HL-60/S4 treated with retinoic acid at 250 ng/mL for 4 days and 3 days (cell line): ENCODE results near the gene HEATR9.

Source experiments
- in situ Hi-C: fragments of 300-500 bp; cut with MboI; formaldehyde crosslinking; loops from 2 replicates; pipeline ENCODE4 v1.7.0; 2022; ENCODE audit warnings: low sequenced_read_pairs

Gene HEATR9

DNA sequence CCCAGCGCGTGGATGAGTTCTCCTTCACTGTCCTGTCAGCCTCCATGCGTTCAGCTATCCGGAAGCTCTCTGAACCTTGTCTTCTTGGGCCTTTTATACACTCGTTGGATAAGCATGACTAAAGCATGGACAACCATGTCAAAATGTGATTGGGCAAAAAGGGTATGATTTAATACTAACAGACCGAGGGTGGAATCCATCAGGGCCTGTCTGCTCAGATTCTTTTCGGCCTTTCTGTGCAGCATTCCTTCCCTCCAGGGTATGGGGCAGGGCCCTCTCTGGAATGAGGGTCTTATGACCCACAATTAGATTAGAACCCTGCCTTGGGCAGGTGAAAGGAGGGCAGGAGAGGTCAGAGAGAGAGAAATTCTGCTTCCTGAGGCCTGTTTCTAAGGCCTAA is 25.5 kb upstream of the HEATR9 start:
- in situ Hi-C loops = no loop called here

DNA sequence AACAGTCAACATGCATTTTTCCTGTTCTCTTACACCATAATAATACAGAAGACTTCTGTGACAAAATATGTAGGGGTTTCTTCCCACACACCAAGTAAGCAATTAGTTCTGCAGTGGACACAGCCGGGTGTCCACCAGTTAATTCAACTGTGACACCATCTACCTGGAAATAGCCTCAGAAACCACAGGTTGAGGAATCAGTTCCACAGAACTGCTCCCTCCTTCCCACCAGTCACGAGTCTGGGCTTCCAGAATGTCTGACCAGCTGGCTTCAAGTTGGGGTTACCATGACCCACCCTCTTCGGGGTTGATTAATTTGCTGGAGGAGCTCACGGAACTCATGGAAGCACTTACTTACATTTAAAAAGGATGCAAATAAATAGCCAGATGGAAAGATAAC is 25.1 kb upstream of the HEATR9 start:
- in situ Hi-C loops = no loop called here

DNA sequence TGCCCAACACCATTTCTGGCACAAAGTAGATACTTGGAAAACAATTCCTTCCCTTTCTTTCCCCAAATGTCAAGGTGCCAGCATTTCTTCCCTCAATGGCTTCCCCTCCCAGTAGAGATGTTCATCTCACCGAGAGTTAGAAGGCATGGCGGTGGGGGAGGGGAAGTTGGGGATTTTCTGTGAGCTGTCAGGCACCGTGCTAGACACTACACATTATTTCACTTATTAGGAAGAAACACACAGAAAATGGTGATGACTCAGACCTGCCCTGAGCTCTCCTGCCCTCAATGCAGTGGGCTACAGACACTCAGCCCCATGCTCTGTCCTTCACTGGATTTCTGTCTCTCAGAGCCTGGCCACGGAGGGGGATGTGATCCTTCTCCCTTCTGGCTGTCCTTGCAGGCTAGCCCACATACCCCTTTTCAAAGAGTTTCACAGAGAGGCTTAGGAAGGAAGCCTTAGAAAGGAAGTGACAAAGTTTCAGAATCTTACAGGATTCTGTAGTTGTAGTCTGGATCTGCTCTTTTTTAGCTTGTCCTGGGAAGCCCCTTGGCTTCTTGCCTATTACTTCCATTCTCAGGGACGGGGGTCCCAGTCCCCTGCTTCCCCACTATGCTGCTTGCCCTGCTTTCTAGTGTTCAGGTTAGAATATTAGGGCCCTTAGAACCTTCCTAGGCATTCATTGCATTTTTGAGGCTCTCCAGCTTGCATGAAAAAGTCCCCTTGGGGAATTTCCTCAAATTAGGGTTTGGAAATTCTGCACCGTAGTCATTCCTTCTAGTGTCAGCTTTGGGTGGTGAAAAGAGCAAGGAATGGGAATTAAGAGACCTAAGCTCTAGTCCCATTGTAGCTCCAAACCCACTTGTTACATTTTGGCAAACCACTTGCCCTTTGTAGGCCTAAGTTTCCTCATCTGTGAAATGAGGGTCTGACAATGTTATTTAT is 23.7 kb upstream of the HEATR9 start:
- in situ Hi-C loops = no loop called here

DNA sequence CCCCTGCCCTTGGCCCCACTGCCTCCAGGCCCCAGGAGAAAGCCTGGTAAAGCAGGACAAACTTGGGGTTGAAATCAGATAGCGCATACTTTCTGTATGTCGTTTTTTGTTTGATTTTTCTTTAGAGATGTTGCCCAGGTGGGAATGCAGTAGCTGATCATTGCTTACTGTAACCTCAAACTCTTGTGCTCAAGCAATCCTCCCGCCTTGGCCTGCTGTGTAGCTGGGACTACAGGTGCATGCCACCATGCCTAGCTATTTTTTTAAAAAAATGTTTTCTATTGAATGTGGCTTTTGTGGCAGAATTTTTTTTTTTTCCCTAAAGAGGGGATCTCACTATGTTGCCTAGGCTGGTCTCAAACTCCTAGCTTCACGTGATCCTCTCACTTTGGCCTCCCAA is 22.6 kb upstream of the HEATR9 start:
- in situ Hi-C loops = no loop called here

DNA sequence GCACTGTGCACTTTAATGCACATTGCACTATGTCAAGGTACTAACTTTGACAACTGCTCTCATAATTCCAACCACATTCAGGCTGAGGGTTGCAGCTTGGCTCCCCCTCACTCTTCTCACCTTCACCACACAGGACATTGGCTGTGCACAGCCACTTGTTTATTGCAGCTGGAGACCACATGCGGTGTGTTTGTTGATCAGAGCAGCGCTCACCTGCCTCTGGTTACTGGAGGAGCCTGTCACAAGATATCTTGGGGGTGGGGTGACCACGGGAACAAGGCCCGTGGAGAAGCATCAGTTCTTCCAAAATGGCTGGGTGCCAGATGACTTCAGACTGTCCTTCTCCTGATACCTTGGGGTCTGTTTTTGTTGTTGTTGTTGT is 22.1 kb upstream of the HEATR9 start:
- in situ Hi-C loops = no loop called here

DNA sequence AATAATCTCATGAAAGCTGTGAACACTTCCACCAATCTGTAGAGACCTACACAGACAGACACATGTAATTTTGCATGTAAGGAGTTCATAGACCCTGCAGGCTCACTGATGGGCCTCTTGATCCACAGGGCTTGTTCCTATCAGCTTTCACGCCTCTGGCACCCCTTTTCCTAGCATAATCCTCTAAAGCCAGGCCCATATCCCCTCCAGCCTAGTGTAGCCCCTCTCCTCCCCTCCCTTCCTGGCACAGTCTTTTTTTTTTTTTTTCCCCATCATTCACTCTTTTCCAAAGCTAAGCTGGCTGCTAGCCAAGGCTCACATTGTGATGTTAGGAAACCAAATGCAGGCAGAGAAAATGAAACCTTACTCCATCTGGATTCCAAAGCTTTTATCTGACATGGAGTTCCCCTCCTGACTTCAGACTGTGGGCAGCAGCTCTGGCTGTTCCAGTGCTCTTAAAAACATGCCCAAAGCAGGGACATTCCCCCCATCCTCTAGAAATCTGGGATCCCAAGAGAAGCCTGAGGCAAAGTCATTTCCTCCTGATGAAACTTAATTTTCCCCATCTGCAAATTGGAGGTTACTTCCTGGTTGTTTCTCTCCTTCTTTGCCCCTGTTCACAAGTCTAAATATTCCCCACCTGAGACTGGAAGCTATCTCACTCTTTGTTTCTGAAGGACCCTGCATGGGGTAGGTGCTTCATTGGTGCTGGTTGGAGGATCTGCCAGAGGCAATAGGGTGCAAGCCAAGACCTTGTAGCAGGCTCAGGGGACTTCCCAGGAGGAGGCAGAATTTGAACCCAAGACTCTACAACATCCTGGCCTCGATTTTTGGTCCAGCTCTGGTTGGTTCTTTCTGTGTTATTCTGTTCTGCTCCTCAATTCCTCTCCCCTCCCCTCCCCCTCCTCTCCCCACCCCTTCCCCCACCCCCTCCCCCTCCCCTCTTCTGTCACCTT is 21.4 kb upstream of the HEATR9 start:
- in situ Hi-C loops = loop anchor here (10.0 kb wide), 1 partner anchor 45 kb away; the partner anchor contains the start of gene RDM1

DNA sequence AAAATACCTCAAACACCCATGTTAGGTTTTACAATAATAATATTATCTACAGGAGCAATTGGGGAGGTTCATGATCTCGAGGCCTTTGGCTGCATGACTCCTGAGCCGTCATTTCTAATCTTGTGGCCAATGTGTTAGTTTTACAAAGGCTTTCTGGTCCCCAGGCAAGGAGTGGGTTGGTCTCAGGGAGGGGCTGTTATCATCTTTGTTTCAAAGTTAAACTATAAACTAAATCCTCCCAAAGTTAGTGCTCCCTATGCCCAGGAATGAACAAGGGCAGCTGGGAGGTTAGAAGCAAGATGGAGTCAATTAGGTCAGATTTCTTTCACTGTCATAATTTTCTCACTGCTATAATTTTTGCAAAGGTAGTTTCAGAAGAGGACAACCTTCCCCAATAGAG is 20.6 kb upstream of the HEATR9 start:
- in situ Hi-C loops = loop anchor here (10.0 kb wide), 1 partner anchor 46 kb away; the partner anchor contains the start of gene RDM1

DNA sequence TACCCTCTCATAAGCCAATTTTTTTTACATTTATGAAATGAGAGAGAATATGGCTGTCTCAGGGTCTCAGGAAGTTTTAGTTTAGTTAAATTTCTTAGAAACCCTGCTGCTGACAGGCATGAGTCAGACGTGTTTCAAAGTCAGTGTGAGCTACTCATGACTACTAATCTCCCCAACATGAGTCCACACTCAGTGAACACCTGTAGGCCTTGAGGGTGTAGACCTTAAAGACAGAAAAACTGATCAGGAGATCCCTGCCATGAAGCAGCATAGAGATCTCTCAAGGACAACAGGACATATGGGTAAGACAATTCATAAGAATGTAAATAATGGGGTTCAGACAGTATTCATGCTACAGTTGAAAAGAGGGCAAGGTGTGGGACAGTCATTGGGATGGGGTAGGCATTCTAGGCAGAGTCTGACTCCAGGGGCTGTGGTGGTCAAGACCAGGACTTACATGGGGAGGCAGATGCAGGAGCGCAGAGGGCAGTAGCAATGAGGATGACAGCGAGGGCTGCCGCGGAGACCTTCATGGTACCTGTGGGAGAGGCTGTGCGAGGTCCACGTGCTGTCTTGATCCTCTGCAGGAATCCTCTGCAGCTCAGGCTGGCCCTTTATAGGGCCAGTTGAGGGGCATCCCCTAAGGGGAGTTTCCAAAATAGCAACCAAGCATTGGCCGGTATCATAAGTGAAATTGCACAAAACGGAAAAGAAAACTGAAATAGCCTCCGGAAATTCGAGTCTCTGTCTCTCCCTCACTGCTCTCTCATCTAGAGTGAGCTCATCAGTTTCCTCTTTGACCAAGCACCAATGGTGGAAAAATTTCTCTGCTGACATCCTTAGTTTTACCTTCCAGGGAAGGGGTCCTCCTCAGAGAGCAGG is 11.3 kb upstream of the HEATR9 start, which contains the start of gene CCL5:
CCL5 (minus strand) TSS at position 588 of the 882 bp plus-strand sequence.
- in situ Hi-C loops = loop anchor here (10.0 kb wide), 1 partner anchor 55 kb away; the partner anchor contains the start of gene RDM1

DNA sequence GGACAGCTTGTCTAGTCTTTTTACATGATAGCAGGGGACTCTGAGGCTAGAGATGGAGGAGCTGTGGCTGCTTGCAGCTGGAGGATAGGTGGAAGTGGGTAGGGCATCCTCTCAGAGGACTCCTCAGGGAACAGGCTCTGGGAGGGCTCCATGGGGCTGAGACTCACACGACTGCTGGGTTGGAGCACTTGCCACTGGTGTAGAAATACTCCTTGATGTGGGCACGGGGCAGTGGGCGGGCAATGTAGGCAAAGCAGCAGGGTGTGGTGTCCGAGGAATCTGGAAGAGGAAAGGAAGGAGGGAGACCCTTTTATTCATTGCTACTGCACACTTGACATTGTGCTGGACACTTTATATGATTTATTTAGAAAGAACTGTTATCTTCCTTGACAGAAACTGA is 9.7 kb upstream of the HEATR9 start:
- in situ Hi-C loops = no loop called here

DNA sequence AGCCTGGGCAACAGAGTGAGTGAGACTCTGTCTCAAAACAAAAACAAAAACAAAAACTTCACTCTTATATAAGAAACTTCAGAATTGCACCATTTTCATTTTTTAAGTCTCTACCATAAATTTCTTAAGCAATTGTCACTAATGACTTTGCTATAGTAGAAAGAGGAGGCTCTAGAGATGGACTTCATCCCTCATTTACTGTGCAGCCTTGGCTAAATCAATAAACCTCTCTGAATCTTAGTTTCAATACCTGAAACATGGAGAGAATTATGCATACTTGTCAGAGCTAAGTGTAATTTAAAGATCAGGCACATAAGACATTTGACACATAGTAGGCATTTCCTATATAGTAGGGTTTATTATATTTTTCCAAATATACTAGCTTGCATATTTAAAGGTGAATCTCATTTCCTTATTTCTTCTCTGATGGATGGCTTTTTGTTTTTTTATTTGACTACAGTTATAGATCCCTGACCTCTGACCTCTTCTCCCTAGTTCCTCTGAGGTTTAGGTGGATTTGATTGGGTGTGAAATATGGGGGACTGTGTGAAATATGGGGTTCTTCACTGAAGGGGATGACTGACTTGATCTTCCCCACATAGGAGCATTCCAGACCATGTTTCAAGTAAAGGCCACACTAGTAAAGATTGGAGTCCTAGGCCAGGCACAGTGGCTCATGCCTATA is 8.8 kb upstream of the HEATR9 start:
- in situ Hi-C loops = no loop called here

DNA sequence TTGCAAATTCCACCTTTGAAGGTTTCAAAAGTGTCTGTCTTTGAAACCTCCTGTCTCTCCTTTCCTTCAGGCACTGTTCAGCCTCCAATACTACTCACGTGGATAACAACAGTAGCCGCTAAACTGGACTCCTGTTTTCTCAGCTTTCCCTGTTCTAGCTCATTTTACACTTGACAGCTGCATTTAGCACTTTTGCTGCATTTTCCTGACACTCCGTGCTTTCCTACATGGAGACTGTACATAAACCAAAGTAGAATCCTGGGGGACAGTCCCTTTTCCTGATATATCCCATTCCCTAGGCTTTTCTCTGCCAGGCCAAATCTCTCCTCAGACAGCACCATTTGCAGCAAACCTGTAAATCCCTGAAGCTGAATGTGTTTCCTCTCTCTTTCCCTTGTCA is 7.8 kb upstream of the HEATR9 start:
- in situ Hi-C loops = no loop called here

DNA sequence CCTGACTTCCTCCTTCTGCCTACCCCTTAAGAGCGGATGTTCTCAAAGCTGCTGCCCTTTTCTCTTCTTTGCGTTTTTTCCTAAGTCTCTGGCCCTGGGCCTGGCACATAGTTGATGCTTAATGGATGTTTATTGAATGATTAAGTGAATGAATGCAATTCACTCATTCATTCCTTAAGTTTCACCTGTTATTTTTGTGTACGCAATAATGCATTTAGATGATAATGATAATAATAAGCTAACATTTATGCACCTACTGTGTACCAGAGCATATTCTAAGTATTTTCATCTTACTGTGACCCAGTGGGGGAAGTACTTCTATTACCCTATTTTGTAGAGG is 7.1 kb upstream of the HEATR9 start:
- in situ Hi-C loops = no loop called here

DNA sequence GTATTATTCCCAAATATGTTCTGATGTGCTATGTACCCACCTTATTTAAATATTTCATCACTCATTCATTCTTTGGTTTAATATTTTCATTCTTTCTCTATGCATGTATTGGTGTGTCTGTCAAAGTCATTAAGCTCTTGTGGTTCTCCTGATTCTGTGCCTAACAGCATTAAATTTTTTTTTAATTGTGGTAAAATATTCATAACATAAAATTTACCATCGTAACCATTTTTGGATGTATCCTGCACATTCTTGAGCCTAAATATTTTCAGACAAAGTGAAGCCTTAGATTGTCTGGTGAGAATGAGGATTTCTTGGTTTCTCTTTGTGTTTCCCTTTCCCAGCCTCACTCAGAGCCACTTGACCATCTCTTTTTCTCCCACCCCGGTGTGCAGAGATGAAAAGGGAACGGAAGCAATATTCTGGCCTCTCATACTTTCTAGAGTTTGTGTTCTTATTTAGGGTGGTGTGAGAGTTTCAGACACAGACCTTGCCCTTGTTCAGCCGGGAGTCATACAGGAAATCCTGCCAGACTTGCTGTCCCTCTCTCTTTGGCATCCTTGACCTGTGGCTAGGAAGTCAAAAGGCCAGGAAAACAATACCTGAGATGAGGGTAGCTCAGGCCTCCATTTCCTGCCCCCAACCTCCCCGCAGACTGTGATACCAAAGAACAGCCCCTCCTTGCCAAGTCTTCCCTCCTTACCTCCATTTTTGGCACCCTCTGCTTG is 6.5 kb upstream of the HEATR9 start:
- in situ Hi-C loops = no loop called here

DNA sequence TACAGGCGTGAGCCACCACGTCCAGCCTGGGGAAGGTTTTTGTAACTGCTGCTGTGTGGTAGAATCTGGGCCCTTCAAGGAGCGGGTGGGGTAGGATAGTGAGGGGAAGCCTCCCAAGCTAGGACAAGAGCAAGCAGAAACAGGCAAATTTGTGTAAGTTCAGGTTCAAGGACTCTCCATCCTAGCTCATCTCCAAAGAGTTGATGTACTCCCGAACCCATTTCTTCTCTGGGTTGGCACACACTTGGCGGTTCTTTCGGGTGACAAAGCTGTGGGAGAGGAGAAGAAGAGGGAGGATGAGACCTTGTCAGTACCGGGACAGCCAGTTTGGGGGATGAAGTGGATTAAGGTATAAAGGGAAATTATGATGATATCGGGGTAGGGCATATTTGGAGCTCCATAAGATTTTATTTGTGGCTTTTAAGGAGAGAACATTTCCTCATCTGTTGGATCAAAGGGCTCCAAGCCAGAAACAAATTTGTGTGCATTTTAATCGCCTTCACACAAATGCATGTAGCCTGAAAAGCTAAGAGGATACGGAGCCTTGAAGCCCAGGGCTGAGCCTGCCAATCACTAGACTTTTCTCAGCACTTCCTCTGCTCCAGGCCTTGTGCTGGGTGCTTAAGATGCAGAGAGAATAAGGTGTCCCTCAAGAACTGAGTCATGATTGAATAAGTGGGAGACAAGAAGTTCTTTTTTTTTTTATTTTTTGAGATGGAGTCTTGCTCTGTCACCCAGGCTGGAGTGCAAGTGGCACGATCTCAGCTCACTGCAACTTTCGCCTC is 3.7 kb upstream of the HEATR9 start:
- in situ Hi-C loops = no loop called here

DNA sequence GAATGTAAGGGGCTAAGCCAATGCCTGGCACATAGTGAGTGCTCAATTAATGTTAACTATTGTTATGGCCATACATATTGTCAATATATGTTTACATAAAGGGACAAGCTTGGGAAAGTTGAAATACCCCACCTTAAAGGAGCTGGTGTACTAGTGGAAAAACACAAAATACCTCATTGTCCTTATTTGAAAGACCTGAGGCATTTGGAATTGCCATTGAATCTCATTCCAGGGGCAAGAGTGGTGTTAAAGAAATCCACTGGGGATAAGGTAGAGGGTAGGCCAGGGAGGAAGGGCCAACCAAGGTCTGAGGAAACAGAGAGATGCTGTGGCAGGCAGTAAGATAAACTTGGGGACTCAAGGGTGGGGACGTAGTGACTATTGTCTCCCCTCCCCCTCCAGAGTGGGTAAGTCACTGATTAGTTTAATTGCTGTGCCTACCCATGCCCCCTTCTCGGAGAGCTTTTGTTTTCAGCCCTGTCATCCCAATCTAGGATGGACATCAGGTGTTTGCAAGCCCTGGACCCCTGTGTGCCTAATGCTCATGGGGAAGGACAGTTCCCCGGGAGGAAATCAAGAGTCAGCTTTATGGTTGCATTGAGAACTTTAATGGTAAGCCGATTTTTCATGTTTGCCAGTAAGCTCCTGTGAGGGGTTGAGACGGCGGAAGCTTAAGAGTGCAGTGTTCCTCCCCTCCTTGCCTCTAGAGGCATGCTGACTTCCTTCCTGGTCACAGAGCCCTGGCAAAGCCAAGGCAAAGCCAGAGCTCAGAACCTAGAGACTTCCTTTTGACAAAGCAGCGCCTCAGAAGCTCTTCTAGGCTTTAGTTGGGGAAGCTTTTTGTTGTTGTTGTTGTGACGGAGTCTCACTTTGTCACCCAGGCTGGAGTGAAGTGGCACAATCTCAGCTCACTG is 2.5 kb upstream of the HEATR9 start:
- in situ Hi-C loops = no loop called here

DNA sequence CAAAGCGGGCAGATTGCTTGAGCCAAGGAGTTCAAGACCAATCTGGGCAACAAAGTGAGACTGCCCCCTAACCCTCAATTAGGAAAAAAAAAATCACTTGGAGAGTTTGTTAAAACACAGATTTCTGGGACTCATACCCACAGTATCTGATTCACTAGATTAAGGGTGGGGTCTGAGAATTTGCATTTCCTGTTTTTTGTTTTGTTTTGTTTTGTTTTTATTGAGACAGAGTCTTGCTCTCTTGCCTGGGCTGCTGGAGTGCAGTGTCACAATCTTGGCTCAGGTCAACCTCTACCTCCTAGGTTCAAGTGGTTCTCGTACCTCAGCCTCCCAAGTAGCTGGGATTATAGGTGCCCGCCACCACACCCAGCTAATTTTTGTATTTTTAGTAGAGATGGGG is 1.1 kb downstream of the HEATR9 start:
- in situ Hi-C loops = no loop called here

DNA sequence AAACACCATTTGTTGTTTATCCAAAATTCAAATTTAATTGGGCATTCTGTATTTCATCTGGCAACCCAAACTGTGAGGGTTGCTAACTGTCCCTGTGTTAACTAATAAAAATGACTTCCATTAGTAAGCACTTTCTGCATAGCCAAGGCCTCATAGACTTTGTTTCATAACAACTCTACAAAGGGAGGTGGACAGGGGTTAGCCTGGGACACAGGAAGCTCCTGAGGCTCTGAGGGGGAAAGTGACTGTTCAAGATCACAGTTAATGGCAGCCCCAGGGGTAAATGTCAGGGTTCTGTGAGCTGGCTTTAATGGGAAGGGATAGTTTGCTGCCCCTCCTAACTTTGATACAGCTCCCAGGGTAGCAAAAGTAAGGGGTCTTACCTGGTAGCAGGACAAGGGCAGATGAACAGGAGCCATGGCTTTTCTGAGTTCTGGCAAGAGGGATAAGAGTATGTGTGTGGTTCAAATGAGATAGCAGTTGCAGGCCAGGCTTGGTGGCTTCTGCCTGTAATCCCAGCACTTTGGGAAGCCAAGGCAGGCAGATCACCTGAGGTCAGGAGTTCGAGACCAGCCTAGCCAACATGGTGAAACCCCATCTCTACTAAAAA is 2.2 kb downstream of the HEATR9 start:
- in situ Hi-C loops = no loop called here
